OCI-LY7 (cell line): Measurements from ENCODE around the gene TMPRSS11E. TPM values are rescaled to one million over a fixed set of nuclear protein-coding genes. Genes with fewer than 3 reads are reported as not detected.

Experiments
- BruUV-seq: library from RNA; stranded (reverse); fragments of 400-500 nt; replicated peaks from 2 replicates; lab custom pipeline; 2021; lab: Mats Ljungman, UMichigan
- CTCF ChIA-PET: fragments of 300-600 bp; sonication (Branson Sonifier 250); formaldehyde crosslinking; loops from one replicate; lab custom pipeline; 2022; ENCODE audit warnings: antibody characterized with exemption; ENCODE audit not compliant: unreplicated experiment; lab: Charles Lee
- POLR2A ChIA-PET: fragments of 300-600 bp; sonication (Branson Sonifier 250); formaldehyde crosslinking; loops from one replicate; lab custom pipeline; 2022; ENCODE audit warnings: antibody characterized with exemption; lab: Charles Lee
- DNase-seq: peaks from one replicate; pipeline ENCODE4 v3.0.0-alpha.2; 2015; ENCODE audit warnings: low spot score
- H2AFZ ChIP-seq: fragments of 200-600 bp; sonication (generic), shearing (Covaris generic); 2 replicates; pipeline ENCODE4 v1.6.1; 2014; ENCODE audit warnings: mild to moderate bottlenecking, antibody characterized with exemption, low read length, moderate library complexity
- H3K27ac ChIP-seq: fragments of 200-600 bp; sonication (generic); 2 replicates; pipeline ENCODE4 v1.5.1; 2014; ENCODE audit warnings: mixed run types, low read depth, mild to moderate bottlenecking, moderate library complexity, low read length, inconsistent platforms; ENCODE audit not compliant: poor library complexity, severe bottlenecking
- H3K36me3 ChIP-seq: fragments of 200-600 bp; sonication (generic); 2 replicates; pipeline ENCODE4 v1.6.1; 2014; ENCODE audit warnings: mild to moderate bottlenecking, antibody characterized with exemption, low read length, moderate library complexity, mixed read lengths; ENCODE audit not compliant: insufficient read depth
- H3K4me1 ChIP-seq: fragments of 200-600 bp; sonication (generic); 2 replicates; pipeline ENCODE4 v1.5.1; 2014; ENCODE audit warnings: mild to moderate bottlenecking, low read length; ENCODE audit not compliant: insufficient read depth, poor library complexity, severe bottlenecking
- H3K4me2 ChIP-seq: fragments of 200-600 bp; sonication (generic); 2 replicates; pipeline ENCODE4 v1.6.1; 2014; ENCODE audit warnings: mild to moderate bottlenecking, low read length
- H3K4me3 ChIP-seq: fragments of 200-600 bp; sonication (generic); 2 replicates; pipeline ENCODE4 v1.5.1; 2014; ENCODE audit warnings: mild to moderate bottlenecking, low read depth, low read length; ENCODE audit not compliant: poor library complexity, severe bottlenecking
- H3K79me2 ChIP-seq: fragments of 200-600 bp; sonication (generic); 2 replicates; pipeline ENCODE4 v1.6.1; 2016; ENCODE audit warnings: low read depth, mild to moderate bottlenecking, low read length, moderate library complexity, mixed read lengths; ENCODE audit not compliant: insufficient read depth
- H3K9me2 ChIP-seq: fragments of 200-600 bp; sonication (generic); 2 replicates; pipeline ENCODE4 v1.6.1; 2016; ENCODE audit warnings: mild to moderate bottlenecking, low read length, mixed read lengths; ENCODE audit not compliant: insufficient read depth
- H3K9me3 ChIP-seq: fragments of 200-600 bp; sonication (generic); 2 replicates; pipeline ENCODE4 v1.6.1; 2014; ENCODE audit warnings: mild to moderate bottlenecking, mixed run types, low read length, mixed read lengths
- H4K20me1 ChIP-seq: fragments of 200-600 bp; sonication (generic); 2 replicates; pipeline ENCODE4 v1.6.1; 2014; ENCODE audit warnings: mild to moderate bottlenecking, antibody characterized with exemption, low read length, moderate library complexity, mixed read lengths; ENCODE audit not compliant: insufficient read depth
- CTCF ChIP-seq: fragments of 200-600 bp; sonication (generic); conservative IDR thresholded peaks from 2 replicates; pipeline ENCODE4 v1.5.1; 2014; ENCODE audit warnings: mild to moderate bottlenecking, antibody characterized with exemption, low read length, moderate library complexity, mixed read lengths
- EZH2phosphoT487 ChIP-seq: fragments of 200-600 bp; sonication (generic); IDR thresholded peaks from 2 replicates; pipeline ENCODE4 v1.6.1; 2018; ENCODE audit warnings: low read depth, borderline replicate concordance, mild to moderate bottlenecking, mixed run types, antibody characterized with exemption, low read length, moderate library complexity, mixed read lengths
- intact Hi-C: fragments of 100-400 bp; cut with micrococcal nuclease; formaldehyde crosslinking; loops from one replicate; pipeline ENCODE4 v1.10.0; 2022; ENCODE audit not compliant: unreplicated experiment
- total RNA-seq, 2 experiments: library from RNA; depleted of rRNA in 1 of 2; stranded (reverse); fragments of >200 nt in 1 of 2; shearing (Covaris generic) in 1 of 2; gene quantifications; 2 replicates each; pipeline ENCODE4 v1.2.3, GENCODE V29; 2014 to 2022

Gene TMPRSS11E
- total RNA-seq, 2 experiments from 2014 or later, result not detected

GRCh38 chr4:68407868-68408190 lies 39.4 kb upstream of the TMPRSS11E start:
- H4K20me1 ChIP-seq, result no peaks in the 10 kb centered on the region
- ChIA-PET CTCF (no interaction called here), POLR2A (no interaction called here)
- intact Hi-C loops, result no loop called here
- H3K9me3 ChIP-seq, result no peaks in the 10 kb centered on the region
- no peak overlapping the region for H3K27ac ChIP-seq
- H3K79me2 ChIP-seq, result no peaks in the 10 kb centered on the region
- no peaks in the 10 kb centered on the region for H3K36me3 ChIP-seq
- no peak overlapping the region for H3K4me3 ChIP-seq
- no peaks in the 10 kb centered on the region for H3K4me1 ChIP-seq
- H3K4me2 ChIP-seq, result no peak overlapping the region
- H3K9me2 ChIP-seq, result no peaks in the 10 kb centered on the region
- TF ChIP-seq EZH2phosphoT487 (no peak), CTCF (no peak)
- DNase-seq, result no peak
- no peak overlapping the region for H2AFZ ChIP-seq
- BruUV-seq, result no TSS peak

- intact Hi-C loops, result no loop called here
- CTCF ChIA-PET, result no interaction called here
Observed at GRCh38 chr4:68410149-68410548, 37.1 kb upstream of the TMPRSS11E start.

More at GRCh38 chr4:68410149-68410548, 37.1 kb upstream of the TMPRSS11E start:
- Histone ChIP-seq H3K4me2 (no peak overlapping the region), H2AFZ (no peak overlapping the region), H3K9me3 (no peaks in the 10 kb centered on the region), H4K20me1 (no peaks in the 10 kb centered on the region), H3K4me3 (no peak overlapping the region), H3K27ac (no peak overlapping the region), H3K36me3 (no peaks in the 10 kb centered on the region), H3K9me2 (no peaks in the 10 kb centered on the region), H3K79me2 (no peaks in the 10 kb centered on the region), H3K4me1 (no peaks in the 10 kb centered on the region)
- TF ChIP-seq EZH2phosphoT487 (no peak), CTCF (no peak)
- POLR2A ChIA-PET, result interaction anchor here (0.6 kb wide), 1 partner anchor 1074 kb away, joined by 4 read pairs; no protein-coding TSS in a partner anchor
- no peak for DNase-seq
- no TSS peak for BruUV-seq
